WI38 (cell line): ENCODE measurements around the gene GPX1.
A peak's percentile ranks its signal among the peaks of the same experiment; 100 is the strongest.

Experiments used
- H3K4me3 ChIP-seq: 2 replicates; pipeline ENCODE4 v1.5.1; 2011; ENCODE audit warnings: low read depth, mild to moderate bottlenecking, control low read depth, low read length
- CTCF ChIP-seq: IDR thresholded peaks from 2 replicates; pipeline ENCODE4 v1.5.1; 2012; ENCODE audit warnings: low read depth, mild to moderate bottlenecking, control low read depth, low read length

The GPX1 gene

GRCh38 chr3:49377483-49377882 lies 19.3 kb upstream of the GPX1 start:
- H3K4me3 ChIP-seq = no peak overlapping the region
- no peak for TF ChIP-seq CTCF

- TF ChIP-seq CTCF = no peak
- no peak overlapping the region for H3K4me3 ChIP-seq
Measured at GRCh38 chr3:49371946-49372345, 13.8 kb upstream of the GPX1 start.

- no peak for TF ChIP-seq CTCF
- H3K4me3 ChIP-seq = no peak overlapping the region
Measured at GRCh38 chr3:49370585-49371290, 12.6 kb upstream of the GPX1 start.

- H3K4me3 ChIP-seq = no peak overlapping the region
- no peak for TF ChIP-seq CTCF
Measured at GRCh38 chr3:49362561-49362960, 4.4 kb upstream of the GPX1 start.

- no peak for TF ChIP-seq CTCF
- H3K4me3 ChIP-seq = no peak overlapping the region
Measured at GRCh38 chr3:49359623-49360022, 1.5 kb upstream of the GPX1 start.

- H3K4me3 ChIP-seq = peak overlapping the region; percentile 70
- TF ChIP-seq CTCF = no peak
Measured at GRCh38 chr3:49358884-49359225, 702 bp upstream of the GPX1 start.

GRCh38 chr3:49357443-49358216 lies 523 bp downstream of the GPX1 start:
- H3K4me3 ChIP-seq = peak overlapping the region; percentile 70

- H3K4me3 ChIP-seq = peak overlapping the region; percentile 70
Measured at GRCh38 chr3:49357095-49357442, 1.1 kb downstream of the GPX1 start.
